ENCODE results near the gene FNDC3B. TPM values are rescaled to one million over a fixed set of nuclear protein-coding genes. Genes with fewer than 3 reads are reported as not detected.

The FNDC3B gene
- polyA plus RNA-seq, 2 of the 4 experiments (the other 2 are of a cell fraction), result 29.5 to 33.6 TPM

- Histone ChIP-seq H3K4me3 (no peak within 1 kb of the TSS), H3K9me3 (no peaks in the 10 kb centered on the region), H3K4me1 (no peaks in the 10 kb centered on the region), H3K27ac (no peak within 1 kb of the TSS), H3K4me2 (no peak within 1 kb of the TSS)
- ChIA-PET CTCF (interaction anchor here (0.8 to 1.2 kb wide), 3 partner anchors 14 to 29 kb away, joined by 3 to 4 read pairs (median 3); no protein-coding TSS in a partner anchor), POLR2A (no interaction called here)
- TF ChIP-seq HEYL (CRISPR knock-in tag; IDR thresholded peaks at IDR 0.05) (no peak), FOXS1 (CRISPR knock-in tag; IDR thresholded peaks at IDR 0.05) (no peak), NR3C1 (IDR thresholded peaks at IDR 0.05) (no peak), BHLHE40 (IDR thresholded peaks at IDR 0.05; ENCODE audit: low read depth, low read length) (no peak), MAFK (IDR thresholded peaks at IDR 0.05; ENCODE audit: partially characterized antibody) (no peak), MAX (IDR thresholded peaks at IDR 0.05) (no peak), HMGXB4 (CRISPR knock-in tag; IDR thresholded peaks at IDR 0.05; ENCODE audit: borderline replicate concordance) (no peak), MAZ (IDR thresholded peaks at IDR 0.05; ENCODE audit: borderline replicate concordance, low read depth, low read length) (no peak), SREBF2 (IDR thresholded peaks at IDR 0.05) (no peak), CTCF (IDR thresholded peaks at IDR 0.05) (no peak), GATA3 (IDR thresholded peaks at IDR 0.05; ENCODE audit: borderline replicate concordance) (no peak), TP53 (CRISPR knock-in tag; IDR thresholded peaks at IDR 0.05) (no peak)
- ATAC-seq (no peak), FAIRE-seq (no peak), DNase-seq (ENCODE audit: low read depth in 1 of 2, low spot score in 1 of 2) (no peak)
- WGBS (ENCODE audit: missing lambda C conversion rate), result 90% methylated on average over 55 of the region's 76 CpGs
These were observed 408.5 kb downstream of the FNDC3B start, which contains the start of gene GHSR for GRCh38 chr3:172447611-172448579. GHSR (minus strand) TSS chr3:172448456; CDS start chr3:172448413, 43 bp downstream.

GRCh38 chr3:172448661-172449465, 409.5 kb downstream of the FNDC3B start:
- ChIA-PET CTCF (interaction anchor here (0.8 kb wide), 1 partner anchor 14 kb away, joined by 3 read pairs; no protein-coding TSS in a partner anchor), POLR2A (no interaction called here)
- Histone ChIP-seq H3K9me3 (no peaks in the 10 kb centered on the region), H3K4me3 (no peak overlapping the region), H3K4me1 (no peaks in the 10 kb centered on the region), H3K4me2 (no peak overlapping the region), H3K27ac (no peak overlapping the region)
- ATAC-seq (no peak), FAIRE-seq (no peak), DNase-seq (ENCODE audit: low read depth in 1 of 2, low spot score in 1 of 2) (no peak)
- 76% methylated on average over 34 of the region's 43 CpGs for WGBS (ENCODE audit: missing lambda C conversion rate)
- TF ChIP-seq FOSB (CRISPR knock-in tag; IDR thresholded peaks at IDR 0.05) (no peak), CBX2 (IDR thresholded peaks at IDR 0.05; ENCODE audit: borderline replicate concordance, low read depth) (no peak), HMGXB4 (CRISPR knock-in tag; IDR thresholded peaks at IDR 0.05; ENCODE audit: borderline replicate concordance) (no peak), REST (IDR thresholded peaks at IDR 0.05) (no peak), ZFP36 (IDR thresholded peaks at IDR 0.05; ENCODE audit: borderline replicate concordance, partially characterized antibody) (no peak), CEBPB (IDR thresholded peaks at IDR 0.05) (no peak), EHMT2 (IDR thresholded peaks at IDR 0.05; ENCODE audit: low read depth) (no peak), HOXA7 (CRISPR knock-in tag; IDR thresholded peaks at IDR 0.05) (no peak), HDAC2 (IDR thresholded peaks at IDR 0.05) (no peak), ZSCAN20 (CRISPR knock-in tag; IDR thresholded peaks at IDR 0.05) (no peak), BHLHE40 (IDR thresholded peaks at IDR 0.05; ENCODE audit: low read depth, low read length) (no peak)

Data from A549 (cell line).